Breast epithelium (tissue), 3 donors: ENCODE measurements around the gene LPO.

Experiments used
- CTCF ChIP-seq, 3 donors: fragments of 450-650 bp; IDR thresholded peaks; one replicate each; pipeline ENCODE4 v1.5.1; 2016 to 2017; ENCODE audit warnings: antibody characterized with exemption in 3 of 3, mild to moderate bottlenecking in 3 of 3, moderate library complexity in 3 of 3
- POLR2A ChIP-seq: fragments of 450-650 bp; IDR thresholded peaks from one replicate; pipeline ENCODE4 v1.6.1; 2016; ENCODE audit warnings: antibody characterized with exemption, mild to moderate bottlenecking, moderate library complexity
- POLR2AphosphoS5 ChIP-seq, 3 donors: sonication (generic); formaldehyde crosslinking; IDR thresholded peaks; one replicate each; pipeline ENCODE4 v1.6.1; 2017; ENCODE audit warnings: antibody characterized with exemption in 3 of 3

GRCh38 chr17:58234512-58234911 is 3.9 kb upstream of the LPO start:
- TF ChIP-seq CTCF (IDR thresholded peaks at IDR 0.05) (no peak), POLR2A (no peak), POLR2AphosphoS5 (IDR thresholded peaks at IDR 0.05) (no peak)
